Esophagus squamous epithelium (tissue), 5 donors: Measurements from ENCODE around the gene ACP6. TPM values are rescaled to one million over a fixed set of nuclear protein-coding genes. Genes with fewer than 3 reads are reported as not detected.

Source experiments
- DNase-seq: peaks from one replicate; lab custom pipeline; 2025; lab: John Stamatoyannopoulos, UW
- H3K27ac ChIP-seq, 4 donors: fragments of 200-600 bp; sonication (generic); one replicate each; pipeline ENCODE4 v1.5.1; 2016 to 2019; ENCODE audit warnings: mild to moderate bottlenecking in 1 of 4
- H3K27me3 ChIP-seq, 4 donors: fragments of 200-600 bp; sonication (generic); 1 replicate in 3 of 4; 2 replicates in 1 of 4; pipeline versions ENCODE4 v1.5.1 to v1.6.0; 2017 to 2021; ENCODE audit warnings: antibody characterized with exemption in 1 of 4
- H3K36me3 ChIP-seq, 3 donors: fragments of 200-600 bp; sonication (generic); one replicate each; pipeline ENCODE4 v1.5.1; 2016 to 2019
- H3K4me1 ChIP-seq, 3 donors: fragments of 200-600 bp; sonication (generic); one replicate each; pipeline ENCODE4 v1.5.1; 2017 to 2019
- H3K4me3 ChIP-seq, 4 donors: fragments of 200-600 bp; sonication (generic); 1 replicate in 3 of 4; 2 replicates in 1 of 4; pipeline ENCODE4 v1.5.1; 2016 to 2019; ENCODE audit warnings: mild to moderate bottlenecking in 2 of 4, moderate library complexity in 1 of 4
- H3K9me3 ChIP-seq, 3 donors: fragments of 200-600 bp; sonication (generic); one replicate each; pipeline ENCODE4 v1.5.1; 2016 to 2019
- CTCF ChIP-seq, 6 experiments: fragments of 450-650 bp in 4 of 6; fragments of 200-600 bp in 2 of 6; sonication (generic) in 2 of 6; IDR thresholded peaks; one replicate each; pipeline ENCODE4 v1.5.1; 2016 to 2019; ENCODE audit warnings: antibody characterized with exemption in 6 of 6, mild to moderate bottlenecking in 4 of 6, moderate library complexity in 4 of 6
- POLR2A ChIP-seq, 4 donors: fragments of 450-650 bp; IDR thresholded peaks; one replicate each; pipeline ENCODE4 v1.6.1; 2017; ENCODE audit warnings: antibody characterized with exemption in 4 of 4, mild to moderate bottlenecking in 4 of 4, moderate library complexity in 3 of 4
- WGBS, 2 donors: methylation state at CpG; one replicate each; pipeline ENCODE4 v1.1.5; 2018; 5-methylcytosine and 5-hydroxymethylcytosine counted together
- intact Hi-C: fragments of 100-400 bp; cut with DNase I; formaldehyde crosslinking; loops from one replicate; pipeline ENCODE4 v1.15.0; 2022
- total RNA-seq, 4 donors: library from RNA; depleted of rRNA; stranded (reverse); fragments of >200 nt; gene quantifications; one replicate each; pipeline ENCODE4 v1.1.0, GENCODE V29; 2016
- donor health status: DM: yes; HTN: yes; CAD: no.

ACP6 gene
- total RNA-seq, 4 donors from 2014 or later, result 3.5 to 12.4 (median 8.4) TPM

GRCh38 chr1:147633759-147634158, 36.6 kb downstream of the ACP6 start:
- intact Hi-C loops, result no loop called here
- TF ChIP-seq POLR2A (IDR thresholded peaks at IDR 0.05) (no peak), CTCF (IDR thresholded peaks at IDR 0.05) (no peak)
- no peaks in the 10 kb centered on the region for H3K4me1 ChIP-seq
- H3K27me3 ChIP-seq, result no peaks in the 10 kb centered on the region
- H3K36me3 ChIP-seq, result peaks cover 0 to 4% (median 0%) of the 10 kb centered on the region in 3 donors
- DNase-seq, result no peak
- no peak overlapping the region for H3K27ac ChIP-seq
- no peak overlapping the region for H3K4me3 ChIP-seq
- 90 to 91% methylated on average over 1 of the region's 1 CpG for WGBS, 2 donors
- no peaks in the 10 kb centered on the region for H3K9me3 ChIP-seq

- no peaks in the 10 kb centered on the region for H3K27me3 ChIP-seq
- WGBS, 2 donors, result 90 to 94% methylated on average over 3 of the region's 3 CpGs
- no peaks in the 10 kb centered on the region for H3K9me3 ChIP-seq
- no peak for TF ChIP-seq CTCF (IDR thresholded peaks at IDR 0.05)
- no peak for TF ChIP-seq POLR2A (IDR thresholded peaks at IDR 0.05)
- intact Hi-C loops, result no loop called here
- peaks cover 0 to 4% (median 0%) of the 10 kb centered on the region in 3 donors for H3K36me3 ChIP-seq
- no peak overlapping the region for H3K27ac ChIP-seq
- no peaks in the 10 kb centered on the region for H3K4me1 ChIP-seq
- no peak overlapping the region for H3K4me3 ChIP-seq
- no peak for DNase-seq
These were observed 38.5 kb downstream of the ACP6 start for GRCh38 chr1:147631839-147632238.

GRCh38 chr1:147630447-147630846, 39.9 kb downstream of the ACP6 start:
- no peak for DNase-seq
- no peak for TF ChIP-seq POLR2A (IDR thresholded peaks at IDR 0.05)
- no peak for TF ChIP-seq CTCF (IDR thresholded peaks at IDR 0.05)
- Histone ChIP-seq H3K4me3 (no peak overlapping the region), H3K27me3 (no peaks in the 10 kb centered on the region), H3K9me3 (no peaks in the 10 kb centered on the region), H3K36me3 (peaks cover 0 to 4% (median 0%) of the 10 kb centered on the region in 3 donors), H3K27ac (no peak overlapping the region), H3K4me1 (no peaks in the 10 kb centered on the region)
- intact Hi-C loops, result no loop called here
- 85 to 94% methylated on average over 6 of the region's 6 CpGs for WGBS, 2 donors

- Histone ChIP-seq H3K27ac (no peak overlapping the region), H3K9me3 (no peaks in the 10 kb centered on the region), H3K4me3 (no peak overlapping the region), H3K27me3 (no peaks in the 10 kb centered on the region), H3K36me3 (peaks cover 0 to 4% (median 0%) of the 10 kb centered on the region in 3 donors), H3K4me1 (no peaks in the 10 kb centered on the region)
- TF ChIP-seq POLR2A (IDR thresholded peaks at IDR 0.05) (no peak), CTCF (IDR thresholded peaks at IDR 0.05) (no peak)
- intact Hi-C loops, result no loop called here
- no peak for DNase-seq
- 74 to 79% methylated on average over 6 of the region's 6 CpGs for WGBS, 2 donors
These were observed 40.3 kb downstream of the ACP6 start for GRCh38 chr1:147630022-147630421.

- 81 to 84% methylated on average over 5 of the region's 5 CpGs for WGBS, 2 donors
- peaks cover 0 to 19% (median 0%) of the 10 kb centered on the region in 3 donors for H3K36me3 ChIP-seq
- TF ChIP-seq CTCF (IDR thresholded peaks at IDR 0.05), result no peak
- TF ChIP-seq POLR2A (IDR thresholded peaks at IDR 0.05), result no peak
- H3K4me3 ChIP-seq, result no peak overlapping the region
- intact Hi-C loops, result loop anchor here (5.0 kb wide), 1 partner anchor 121 kb away; no protein-coding TSS in a partner anchor
- H3K4me1 ChIP-seq, result no peaks in the 10 kb centered on the region
- no peaks in the 10 kb centered on the region for H3K9me3 ChIP-seq
- no peak overlapping the region for H3K27ac ChIP-seq
- no peaks in the 10 kb centered on the region for H3K27me3 ChIP-seq
- DNase-seq, result no peak
These were observed 41.9 kb downstream of the ACP6 start for GRCh38 chr1:147628441-147628840.
